HCT116 (cell line): ENCODE measurements around the gene CDCP1. TPM values are rescaled to one million over a fixed set of nuclear protein-coding genes. Genes with fewer than 3 reads are reported as not detected.

Source experiments
- ATAC-seq: fragments of 200-7000 bp; cut with Tn5 transposase; 2 replicates; pipeline ENCODE4 v1.9.1; 2020; ENCODE audit warnings: mild to moderate bottlenecking, moderate library complexity
- BruUV-seq: library from RNA; stranded (reverse); fragments of 400-500 nt; replicated peaks from 2 replicates; lab custom pipeline; 2021; lab: Mats Ljungman, UMichigan
- CTCF ChIA-PET: fragments of 300-600 bp; sonication (Branson Sonifier 250); formaldehyde crosslinking; loops from one replicate; lab custom pipeline; 2021; ENCODE audit warnings: antibody characterized with exemption; lab: Charles Lee
- POLR2A ChIA-PET: fragments of 300-600, 350-600 bp; sonication (Branson Sonifier 250); formaldehyde crosslinking; loops from one replicate; lab custom pipeline; 2021; ENCODE audit warnings: antibody characterized with exemption; lab: Charles Lee
- RAD21 ChIA-PET, 2 experiments: fragments of 300-600 bp; sonication (Branson Sonifier 250); formaldehyde crosslinking; loops; one replicate each; lab custom pipeline; 2023; ENCODE audit warnings: low total read pairs in 2 of 2; ENCODE audit not compliant: uncharacterized antibody in 2 of 2, unreplicated experiment in 2 of 2, low non-redundant PET in 1 of 2; lab: Charles Lee
- DNase-seq: peaks from one replicate; pipeline ENCODE4 v3.0.0-alpha.2; 2010; ENCODE audit warnings: low read depth, low spot score
- H2AFZ ChIP-seq: fragments of 200-600 bp; shearing (Covaris generic), sonication (generic); 2 replicates; pipeline ENCODE4 v1.6.1; 2017; ENCODE audit warnings: low read depth, mixed run types, mixed read lengths, antibody characterized with exemption, low read length; ENCODE audit not compliant: poor library complexity, severe bottlenecking
- H3K27ac ChIP-seq: 2 replicates; pipeline ENCODE4 v1.5.1; 2012; ENCODE audit warnings: low read depth, low read length
- H3K27me3 ChIP-seq: fragments of 200-600 bp; sonication (generic); 2 replicates; pipeline ENCODE4 v1.6.1; 2016; ENCODE audit warnings: mixed run types, low read length, mixed read lengths; ENCODE audit not compliant: insufficient read depth
- H3K36me3 ChIP-seq, 2 experiments: fragments of 200-500 bp in 1 of 2; fragments of 200-600 bp in 1 of 2; sonication (Bioruptor generic) in 1 of 2; sonication (generic) in 1 of 2; 2 replicates each; pipeline versions ENCODE4 v1.5.1 to v1.6.1; 2014 to 2016; ENCODE audit warnings: low read length in 2 of 2, inconsistent platforms in 1 of 2, mixed read lengths in 1 of 2, mixed run types in 1 of 2; ENCODE audit not compliant: insufficient read depth in 2 of 2, control insufficient read depth in 1 of 2
- H3K4me1 ChIP-seq, 2 experiments: fragments of 200-600 bp in 1 of 2; sonication (generic) in 1 of 2; 2 replicates each; pipeline versions ENCODE4 v1.5.1 to v1.6.1; 2012 to 2017; ENCODE audit warnings: low read length in 2 of 2, inconsistent platforms in 1 of 2, mild to moderate bottlenecking in 1 of 2, mixed read lengths in 1 of 2, mixed run types in 1 of 2, moderate library complexity in 1 of 2; ENCODE audit not compliant: insufficient read depth in 2 of 2, control insufficient read depth in 1 of 2
- H3K4me2 ChIP-seq: fragments of 200-600 bp; sonication (generic); 2 replicates; pipeline ENCODE4 v1.6.1; 2017; ENCODE audit warnings: mixed run types, low read length, mixed read lengths
- H3K4me3 ChIP-seq, 2 experiments: fragments of 200-600 bp in 1 of 2; sonication (generic) in 1 of 2; replicated peaks in 1 of 2; 2 replicates each; pipeline ENCODE4 v1.5.1; 2011 to 2016; ENCODE audit warnings: low read length in 2 of 2, control low read depth in 1 of 2, low read depth in 1 of 2, mild to moderate bottlenecking in 1 of 2, mixed read lengths in 1 of 2, mixed run types in 1 of 2
- H3K79me2 ChIP-seq: fragments of 200-600 bp; sonication (generic); 2 replicates; pipeline ENCODE4 v1.6.1; 2017; ENCODE audit warnings: mild to moderate bottlenecking, mixed run types, low read length, moderate library complexity, mixed read lengths; ENCODE audit not compliant: insufficient read depth
- H3K9ac ChIP-seq: fragments of 200-600 bp; sonication (generic); 2 replicates; pipeline ENCODE4 v1.6.1; 2016; ENCODE audit warnings: low read length, mixed read lengths
- H3K9me2 ChIP-seq: fragments of 200-600 bp; sonication (generic), shearing (Covaris generic); 2 replicates; pipeline ENCODE4 v1.6.1; 2017; ENCODE audit warnings: mixed run types, mild to moderate bottlenecking, moderate library complexity; ENCODE audit not compliant: insufficient read depth
- H3K9me3 ChIP-seq, 2 experiments: fragments of 200-500 bp in 1 of 2; fragments of 200-600 bp in 1 of 2; sonication (Bioruptor generic) in 1 of 2; sonication (generic) in 1 of 2; 2 replicates each; pipeline ENCODE4 v1.6.1; 2014 to 2017; ENCODE audit warnings: low read length in 2 of 2, mixed read lengths in 2 of 2, inconsistent platforms in 1 of 2, low read depth in 1 of 2, mild to moderate bottlenecking in 1 of 2, mixed run types in 1 of 2, moderate library complexity in 1 of 2; ENCODE audit not compliant: control insufficient read depth in 1 of 2, insufficient read depth in 1 of 2
- H4K20me1 ChIP-seq: fragments of 200-600 bp; sonication (generic), shearing (Covaris generic); 2 replicates; pipeline ENCODE4 v1.6.1; 2017; ENCODE audit warnings: mixed run types, mild to moderate bottlenecking, moderate library complexity; ENCODE audit not compliant: insufficient read depth
- CBX3 ChIP-seq: IDR thresholded peaks from 2 replicates; pipeline ENCODE4 v1.6.1; 2012; ENCODE audit warnings: low read depth
- ELF1 ChIP-seq: IDR thresholded peaks from 2 replicates; pipeline ENCODE4 v1.6.1; 2012; ENCODE audit warnings: low read depth, borderline replicate concordance
- EZH2phosphoT487 ChIP-seq: fragments of 200-600 bp; IDR thresholded peaks from 2 replicates; pipeline ENCODE4 v1.6.1; 2018; ENCODE audit warnings: antibody characterized with exemption, borderline replicate concordance
- FOSL1 ChIP-seq: IDR thresholded peaks from 2 replicates; pipeline ENCODE4 v1.6.1; 2012; ENCODE audit warnings: low read depth
- JUND ChIP-seq: IDR thresholded peaks from 2 replicates; pipeline ENCODE4 v1.6.1; 2012
- POLR2A ChIP-seq: IDR thresholded peaks from 2 replicates; pipeline ENCODE4 v1.7.0; 2011; ENCODE audit warnings: borderline replicate concordance; ENCODE audit not compliant: insufficient read depth, insufficient read length; ENCODE audit errors: extremely low read depth
- TCF7L2 ChIP-seq: IDR thresholded peaks from 2 replicates; pipeline ENCODE4 v1.7.0; 2011; ENCODE audit warnings: borderline replicate concordance, inconsistent platforms; ENCODE audit not compliant: insufficient read depth, insufficient read length; ENCODE audit errors: extremely low read depth
- ZFX ChIP-seq: fragments of 450-650 bp; IDR thresholded peaks from 2 replicates; pipeline ENCODE4 v1.6.1; 2017
- intact Hi-C: fragments of 100-400 bp; cut with micrococcal nuclease; formaldehyde crosslinking; loops from 2 replicates; pipeline ENCODE4 v1.10.0; 2022
- total RNA-seq: library from RNA; stranded (reverse); gene quantifications from one replicate; pipeline ENCODE4 v1.2.1, GENCODE V29; 2021; ENCODE audit not compliant: unreplicated experiment
- TF ChIP-seq, protein P1 (sequence below): IDR thresholded peaks from 2 replicates; pipeline ENCODE4 v1.6.1; 2011; ENCODE audit warnings: mild to moderate bottlenecking, low read length, moderate library complexity; ENCODE audit not compliant: insufficient replicate concordance; ENCODE audit errors: extremely low read depth
- TF ChIP-seq, protein P2 (sequence below): IDR thresholded peaks from 2 replicates; pipeline ENCODE4 v1.6.1; 2012; ENCODE audit warnings: low read depth

Gene CDCP1
- total RNA-seq, 1 experiment from 2014 or later, result 196 TPM

DNA sequence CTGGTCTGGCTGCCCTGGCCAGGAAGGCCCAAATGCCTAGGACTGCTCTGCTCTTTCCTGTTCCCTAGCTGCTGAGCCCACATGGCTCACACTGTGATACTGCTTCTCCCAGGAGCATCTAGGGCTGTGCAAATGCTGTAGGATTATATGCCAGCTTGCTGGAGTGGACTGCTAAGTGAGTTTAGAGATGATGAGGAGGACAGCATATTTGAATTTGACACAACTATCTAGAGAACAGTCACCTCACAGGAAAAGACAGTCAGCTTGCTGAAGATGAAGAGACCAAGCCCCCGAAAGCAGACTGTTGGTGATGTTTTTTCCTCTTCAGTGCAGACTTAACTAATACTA lies 80.8 kb downstream of the CDCP1 start:
- ChIA-PET RAD21 (no interaction called here), POLR2A (no interaction called here), CTCF (no interaction called here)
- Histone ChIP-seq H3K9me3 (no peaks in the 10 kb centered on the region), H4K20me1 (no peaks in the 10 kb centered on the region), H3K4me2 (peak overlapping the region; percentile 2; the same call in 1 of the 2 replicates), H3K79me2 (no peaks in the 10 kb centered on the region), H3K9ac (no peak overlapping the region), H3K27ac (no peak overlapping the region), H3K4me3 (no peak overlapping the region), H3K27me3 (no peaks in the 10 kb centered on the region), H3K36me3 (no peaks in the 10 kb centered on the region), H3K9me2 (no peaks in the 10 kb centered on the region), H2AFZ (no peak overlapping the region), H3K4me1 (peaks cover 0 to 32% of the 10 kb centered on the region in 2 experiments; a peak in 2 of 4 replicates)
- TF ChIP-seq ZFX, result no peak
- TF ChIP-seq, protein P1, sequence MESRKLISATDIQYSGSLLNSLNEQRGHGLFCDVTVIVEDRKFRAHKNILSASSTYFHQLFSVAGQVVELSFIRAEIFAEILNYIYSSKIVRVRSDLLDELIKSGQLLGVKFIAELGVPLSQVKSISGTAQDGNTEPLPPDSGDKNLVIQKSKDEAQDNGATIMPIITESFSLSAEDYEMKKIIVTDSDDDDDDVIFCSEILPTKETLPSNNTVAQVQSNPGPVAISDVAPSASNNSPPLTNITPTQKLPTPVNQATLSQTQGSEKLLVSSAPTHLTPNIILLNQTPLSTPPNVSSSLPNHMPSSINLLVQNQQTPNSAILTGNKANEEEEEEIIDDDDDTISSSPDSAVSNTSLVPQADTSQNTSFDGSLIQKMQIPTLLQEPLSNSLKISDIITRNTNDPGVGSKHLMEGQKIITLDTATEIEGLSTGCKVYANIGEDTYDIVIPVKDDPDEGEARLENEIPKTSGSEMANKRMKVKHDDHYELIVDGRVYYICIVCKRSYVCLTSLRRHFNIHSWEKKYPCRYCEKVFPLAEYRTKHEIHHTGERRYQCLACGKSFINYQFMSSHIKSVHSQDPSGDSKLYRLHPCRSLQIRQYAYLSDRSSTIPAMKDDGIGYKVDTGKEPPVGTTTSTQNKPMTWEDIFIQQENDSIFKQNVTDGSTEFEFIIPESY, result no peak
- TF ChIP-seq ELF1, result no peak
- no peak for TF ChIP-seq TCF7L2
- no peak for DNase-seq
- peak; percentile 24; the same call in 1 of the 2 replicates for ATAC-seq
- BruUV-seq, result no TSS peak
- intact Hi-C loops, result no loop called here

DNA sequence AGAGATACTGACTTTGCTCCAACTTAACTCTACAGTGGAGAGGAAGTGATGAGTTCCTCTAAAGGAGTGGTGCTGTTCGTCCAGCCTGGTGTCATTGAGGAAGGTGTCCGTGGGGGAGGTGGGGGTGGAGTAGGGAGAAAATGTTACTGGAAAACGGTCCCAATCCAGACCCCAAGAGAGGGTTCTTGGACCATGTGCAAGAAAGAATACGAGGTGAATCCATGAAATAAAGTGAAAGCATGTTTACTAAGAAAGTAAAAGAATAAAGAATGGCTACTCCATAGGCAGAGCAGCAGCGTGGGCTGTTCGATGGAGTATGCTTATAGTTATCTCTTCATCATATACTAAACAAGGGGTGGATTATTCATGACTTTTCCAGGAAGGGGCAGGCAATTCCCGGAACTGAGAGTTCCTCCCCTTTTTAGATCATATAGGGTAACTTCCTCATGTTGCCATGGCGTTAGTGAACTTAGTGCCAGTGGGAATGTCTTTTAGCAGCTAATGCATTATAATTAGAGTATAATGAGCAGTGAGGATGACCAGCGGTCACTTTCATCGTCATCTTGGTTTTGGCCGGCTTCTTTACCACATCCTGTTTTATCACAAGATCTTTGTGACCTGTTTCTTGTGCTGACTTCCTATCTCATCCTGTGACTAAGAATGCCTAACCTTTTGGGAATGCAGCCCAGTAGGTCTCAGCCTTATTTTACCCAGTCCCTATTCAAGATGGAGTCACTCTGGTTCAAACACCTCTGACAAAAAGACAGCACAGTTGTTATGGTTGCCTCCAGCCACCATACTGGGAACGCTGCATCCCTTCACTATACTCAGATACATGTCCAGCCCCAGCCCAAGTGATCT lies 81.4 kb downstream of the CDCP1 start:
- no peaks in the 10 kb centered on the region for H4K20me1 ChIP-seq
- no peaks in the 10 kb centered on the region for H3K36me3 ChIP-seq
- H3K4me3 ChIP-seq, result no peak overlapping the region
- H3K79me2 ChIP-seq, result no peaks in the 10 kb centered on the region
- ChIA-PET CTCF (no interaction called here), POLR2A (no interaction called here), RAD21 (no interaction called here)
- H3K9ac ChIP-seq, result no peak overlapping the region
- intact Hi-C loops, result no loop called here
- H3K9me2 ChIP-seq, result no peaks in the 10 kb centered on the region
- peak overlapping the region; percentile 7; the same call in 1 of the 2 replicates for H3K4me2 ChIP-seq
- peaks cover 0 to 32% of the 10 kb centered on the region in 2 experiments; a peak in 2 of 4 replicates for H3K4me1 ChIP-seq
- H2AFZ ChIP-seq, result no peak overlapping the region
- H3K27me3 ChIP-seq, result no peaks in the 10 kb centered on the region
- BruUV-seq, result no TSS peak
- H3K27ac ChIP-seq, result no peak overlapping the region
- ATAC-seq, result peak; percentile 43
- DNase-seq, result peak; percentile 23
- no peaks in the 10 kb centered on the region for H3K9me3 ChIP-seq
- TF ChIP-seq JUND, result 0 out of 2 replicates have a peak, but pooled peaks have one; percentile 10
- TF ChIP-seq, protein P1, result no peak
- TF ChIP-seq POLR2A, result no peak
- no peak for TF ChIP-seq TCF7L2
- TF ChIP-seq, protein P2, sequence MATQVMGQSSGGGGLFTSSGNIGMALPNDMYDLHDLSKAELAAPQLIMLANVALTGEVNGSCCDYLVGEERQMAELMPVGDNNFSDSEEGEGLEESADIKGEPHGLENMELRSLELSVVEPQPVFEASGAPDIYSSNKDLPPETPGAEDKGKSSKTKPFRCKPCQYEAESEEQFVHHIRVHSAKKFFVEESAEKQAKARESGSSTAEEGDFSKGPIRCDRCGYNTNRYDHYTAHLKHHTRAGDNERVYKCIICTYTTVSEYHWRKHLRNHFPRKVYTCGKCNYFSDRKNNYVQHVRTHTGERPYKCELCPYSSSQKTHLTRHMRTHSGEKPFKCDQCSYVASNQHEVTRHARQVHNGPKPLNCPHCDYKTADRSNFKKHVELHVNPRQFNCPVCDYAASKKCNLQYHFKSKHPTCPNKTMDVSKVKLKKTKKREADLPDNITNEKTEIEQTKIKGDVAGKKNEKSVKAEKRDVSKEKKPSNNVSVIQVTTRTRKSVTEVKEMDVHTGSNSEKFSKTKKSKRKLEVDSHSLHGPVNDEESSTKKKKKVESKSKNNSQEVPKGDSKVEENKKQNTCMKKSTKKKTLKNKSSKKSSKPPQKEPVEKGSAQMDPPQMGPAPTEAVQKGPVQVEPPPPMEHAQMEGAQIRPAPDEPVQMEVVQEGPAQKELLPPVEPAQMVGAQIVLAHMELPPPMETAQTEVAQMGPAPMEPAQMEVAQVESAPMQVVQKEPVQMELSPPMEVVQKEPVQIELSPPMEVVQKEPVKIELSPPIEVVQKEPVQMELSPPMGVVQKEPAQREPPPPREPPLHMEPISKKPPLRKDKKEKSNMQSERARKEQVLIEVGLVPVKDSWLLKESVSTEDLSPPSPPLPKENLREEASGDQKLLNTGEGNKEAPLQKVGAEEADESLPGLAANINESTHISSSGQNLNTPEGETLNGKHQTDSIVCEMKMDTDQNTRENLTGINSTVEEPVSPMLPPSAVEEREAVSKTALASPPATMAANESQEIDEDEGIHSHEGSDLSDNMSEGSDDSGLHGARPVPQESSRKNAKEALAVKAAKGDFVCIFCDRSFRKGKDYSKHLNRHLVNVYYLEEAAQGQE, result no peak
- peak; percentile 38; the same call in 1 of the 2 replicates for TF ChIP-seq FOSL1
- no peak for TF ChIP-seq EZH2phosphoT487
- no peak for TF ChIP-seq CBX3
